VCaP (cell line): ENCODE results near the gene PKIB.
"Not testable (repeated sequence)": the region's sequence is repeated elsewhere in the genome, so short reads cannot be mapped to it uniquely, and the experiment has no call there.

ENCODE experiments used
- H3K27ac ChIP-seq: fragments of 450-650 bp; 2 replicates; pipeline ENCODE4 v1.5.1; 2017
- TF ChIP-seq, protein P1 (sequence below): fragments of 450-650 bp; conservative IDR thresholded peaks from 2 replicates; pipeline ENCODE4 v1.5.1; 2017; ENCODE audit warnings: mild to moderate bottlenecking, moderate library complexity

PKIB gene

DNA sequence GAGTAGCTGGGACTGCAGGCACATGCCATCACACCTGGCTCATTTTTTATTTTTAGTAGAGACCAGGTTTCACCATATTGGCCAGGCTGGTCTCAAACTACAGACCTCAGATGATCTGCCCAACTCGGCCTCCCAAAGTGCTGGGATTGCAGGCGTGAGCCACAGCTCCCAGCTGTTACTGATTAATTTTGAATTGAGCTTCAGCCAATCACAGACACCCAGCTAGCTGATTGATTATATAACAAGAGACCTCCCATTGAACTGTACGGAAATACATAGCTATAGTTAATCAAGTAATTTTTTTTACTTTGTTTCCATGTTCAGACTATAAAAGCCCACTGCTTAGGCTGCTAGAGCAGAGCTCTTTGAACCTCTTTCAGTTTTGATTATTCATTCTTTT is 31.6 kb downstream of the PKIB start:
- TF ChIP-seq, protein P1, sequence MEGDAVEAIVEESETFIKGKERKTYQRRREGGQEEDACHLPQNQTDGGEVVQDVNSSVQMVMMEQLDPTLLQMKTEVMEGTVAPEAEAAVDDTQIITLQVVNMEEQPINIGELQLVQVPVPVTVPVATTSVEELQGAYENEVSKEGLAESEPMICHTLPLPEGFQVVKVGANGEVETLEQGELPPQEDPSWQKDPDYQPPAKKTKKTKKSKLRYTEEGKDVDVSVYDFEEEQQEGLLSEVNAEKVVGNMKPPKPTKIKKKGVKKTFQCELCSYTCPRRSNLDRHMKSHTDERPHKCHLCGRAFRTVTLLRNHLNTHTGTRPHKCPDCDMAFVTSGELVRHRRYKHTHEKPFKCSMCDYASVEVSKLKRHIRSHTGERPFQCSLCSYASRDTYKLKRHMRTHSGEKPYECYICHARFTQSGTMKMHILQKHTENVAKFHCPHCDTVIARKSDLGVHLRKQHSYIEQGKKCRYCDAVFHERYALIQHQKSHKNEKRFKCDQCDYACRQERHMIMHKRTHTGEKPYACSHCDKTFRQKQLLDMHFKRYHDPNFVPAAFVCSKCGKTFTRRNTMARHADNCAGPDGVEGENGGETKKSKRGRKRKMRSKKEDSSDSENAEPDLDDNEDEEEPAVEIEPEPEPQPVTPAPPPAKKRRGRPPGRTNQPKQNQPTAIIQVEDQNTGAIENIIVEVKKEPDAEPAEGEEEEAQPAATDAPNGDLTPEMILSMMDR: no peak
- no peak overlapping the region for H3K27ac ChIP-seq

DNA sequence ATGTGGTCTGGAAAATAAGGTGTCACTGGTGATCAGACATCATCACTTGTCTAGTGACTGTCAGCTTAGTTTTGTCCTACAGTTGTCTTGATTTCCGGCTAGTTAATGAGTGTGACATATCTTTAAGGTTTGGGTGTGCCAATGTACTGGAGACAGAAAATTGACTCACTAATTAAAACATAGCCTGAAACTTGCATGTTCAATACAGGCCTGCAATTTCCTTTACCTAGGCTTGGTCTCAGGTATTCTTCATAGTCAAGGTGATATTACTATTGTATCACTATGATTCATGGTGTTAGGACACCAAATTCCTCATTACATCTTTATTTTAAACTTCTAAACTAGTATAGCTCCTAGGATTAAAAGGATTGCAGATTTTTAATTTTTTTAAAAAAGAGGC is 32.4 kb downstream of the PKIB start:
- not testable (repeated sequence) for H3K27ac ChIP-seq

DNA sequence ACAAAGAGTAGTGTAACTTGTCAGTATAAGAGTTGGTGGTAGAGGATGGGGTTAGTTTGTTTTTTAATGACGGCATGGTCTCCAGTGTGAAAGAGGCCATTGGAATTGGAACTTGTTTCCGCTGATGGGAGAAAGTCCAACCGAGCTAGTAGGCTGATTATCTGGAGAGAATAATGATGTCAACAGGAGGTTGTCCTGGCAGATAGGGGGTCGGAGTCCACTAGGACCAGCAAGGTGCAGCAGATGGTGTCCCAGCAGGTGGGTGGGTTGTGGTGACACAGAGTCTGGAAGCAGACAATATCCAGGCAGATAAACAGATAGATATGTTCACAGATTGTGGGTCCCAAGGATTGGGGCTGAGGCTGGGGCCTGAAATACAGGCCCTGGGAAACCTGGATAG is 35.1 kb downstream of the PKIB start:
- TF ChIP-seq, protein P1: no peak

DNA sequence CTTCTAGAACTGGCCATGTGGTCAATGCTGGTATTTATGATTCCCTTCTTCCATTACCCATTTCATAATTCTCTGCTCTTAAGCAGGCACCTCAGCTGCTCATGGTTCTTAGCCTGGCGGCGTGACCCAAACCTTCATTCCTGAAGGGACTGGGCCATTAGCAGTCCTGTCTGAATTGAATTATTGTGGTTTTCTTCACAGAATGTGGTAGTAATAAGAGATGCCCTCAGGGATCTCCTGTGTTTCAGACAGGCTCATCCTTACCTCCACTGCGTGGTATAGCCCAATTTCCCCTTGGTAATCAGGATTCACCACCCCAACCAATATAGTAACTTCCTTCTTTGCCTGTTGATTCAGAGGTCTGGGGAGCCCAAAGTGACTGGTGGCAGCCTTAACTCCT is 37.6 kb downstream of the PKIB start:
- H3K27ac ChIP-seq: no peak overlapping the region
- TF ChIP-seq, protein P1: no peak

More for the DNA sequence above, 35.1 kb downstream of the PKIB start:
- H3K27ac ChIP-seq: no peak overlapping the region

DNA sequence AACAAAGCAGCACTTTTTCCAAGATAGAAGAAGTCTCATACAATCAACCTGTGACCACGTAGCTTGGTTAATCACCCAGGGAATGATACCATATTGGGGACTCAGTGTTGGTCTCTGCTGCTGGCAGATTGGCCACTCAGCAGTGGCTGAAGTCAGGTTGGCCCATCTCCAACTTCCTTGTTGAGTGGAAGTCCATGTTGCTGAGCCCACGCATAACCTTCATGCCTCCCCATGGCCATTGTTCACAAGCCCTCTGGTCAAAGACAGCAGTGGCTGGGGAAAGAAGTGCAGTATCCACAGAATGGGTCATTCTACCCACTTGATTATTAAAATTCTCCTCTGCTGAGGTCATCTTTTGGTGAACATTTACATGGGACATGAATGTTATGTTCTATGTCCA is 38.5 kb downstream of the PKIB start:
- H3K27ac ChIP-seq: no peak overlapping the region
- TF ChIP-seq, protein P1: no peak

DNA sequence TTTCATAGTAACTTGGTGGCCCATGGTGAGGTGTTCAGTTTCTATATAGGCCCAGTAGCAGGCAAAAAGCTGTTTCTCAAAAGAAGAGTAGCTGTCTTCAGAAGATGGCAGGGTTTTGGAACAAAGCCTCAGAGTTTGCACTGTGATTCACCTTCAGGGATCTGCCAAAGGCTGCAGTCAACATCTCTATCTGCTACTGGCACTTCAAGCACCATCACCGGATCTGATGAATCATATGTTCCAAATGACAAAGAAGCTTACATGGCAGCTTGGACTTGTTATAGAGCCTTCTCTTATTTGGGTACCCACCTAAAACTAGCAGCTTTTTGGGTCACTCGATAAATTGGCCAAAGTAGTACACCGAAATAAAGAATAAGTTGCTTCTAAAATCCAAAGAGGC is 39.5 kb downstream of the PKIB start:
- TF ChIP-seq, protein P1: no peak
- no peak overlapping the region for H3K27ac ChIP-seq

DNA sequence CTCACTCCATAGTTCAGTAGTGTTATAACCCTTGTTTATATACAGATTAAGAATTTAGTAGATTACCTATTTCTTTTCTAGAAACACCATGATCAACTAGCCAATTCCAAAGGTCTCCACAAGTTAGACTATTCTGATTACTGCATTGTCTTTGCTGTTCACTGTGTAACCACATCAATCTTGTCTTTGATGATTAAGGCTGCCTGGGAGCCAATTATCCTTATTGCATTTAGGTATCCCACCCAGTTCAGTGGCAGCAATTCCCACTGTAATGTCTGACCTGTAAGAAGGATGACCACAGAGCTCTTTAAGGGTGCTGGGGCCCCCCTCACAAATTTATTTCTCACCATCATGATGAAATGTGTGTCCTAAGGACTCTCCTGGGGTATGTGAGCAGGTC is 40.2 kb downstream of the PKIB start:
- TF ChIP-seq, protein P1: no peak

DNA sequence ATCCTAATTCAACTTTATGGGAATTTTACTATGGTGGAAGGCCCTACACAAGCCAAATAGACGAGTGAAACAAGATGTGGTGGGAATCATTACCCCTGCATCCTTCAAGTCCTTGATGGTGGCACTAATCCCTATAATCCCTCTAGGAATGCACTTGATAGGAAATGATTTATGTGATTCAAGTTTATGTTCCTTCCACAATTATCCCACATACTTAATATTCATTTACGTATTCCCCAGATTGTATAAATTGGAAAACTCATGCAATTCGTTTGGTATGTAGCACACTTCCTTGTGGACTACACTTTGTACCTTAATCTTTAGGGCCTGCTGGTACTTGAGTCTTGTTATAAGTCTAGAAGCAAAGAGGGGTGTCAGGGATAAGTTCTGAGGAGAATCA is 40.8 kb downstream of the PKIB start:
- no peak overlapping the region for H3K27ac ChIP-seq
- TF ChIP-seq, protein P1: no peak

More for the DNA sequence above, 40.2 kb downstream of the PKIB start:
- H3K27ac ChIP-seq: no peak overlapping the region
